B cell (primary cell): ENCODE measurements around the gene SDC1. TPM values are rescaled to one million over a fixed set of nuclear protein-coding genes. Genes with fewer than 3 reads are reported as not detected.

Experiments
- ATAC-seq: fragments of 200-7000 bp; cut with Tn5 transposase; one replicate; pipeline ENCODE4 v1.10.0; 2021; ENCODE audit warnings: low read depth, mild to moderate bottlenecking, moderate number of reproducible peaks, moderate library complexity
- CTCF ChIA-PET: fragments of 350-600 bp; sonication (Branson Sonifier 250); formaldehyde crosslinking; loops from one replicate; lab custom pipeline; 2021; ENCODE audit warnings: antibody characterized with exemption, inconsistent platforms; lab: Charles Lee
- POLR2A ChIA-PET: fragments of 350-600 bp; sonication (Branson Sonifier 250); formaldehyde crosslinking; loops from one replicate; lab custom pipeline; 2021; ENCODE audit warnings: antibody characterized with exemption; lab: Charles Lee
- DNase-seq: peaks from one replicate; pipeline ENCODE4 v3.0.0; 2013
- H2AFZ ChIP-seq: 2 replicates; pipeline ENCODE4 v1.6.1; 2012; ENCODE audit warnings: mild to moderate bottlenecking, low read depth, low read length; ENCODE audit not compliant: insufficient read depth, poor library complexity, severe bottlenecking
- H3K27ac ChIP-seq, 2 donors: 1 replicate in 1 of 2; 2 replicates in 1 of 2; pipeline ENCODE4 v1.5.1; 2012 to 2013; ENCODE audit warnings: low read length in 2 of 2, mild to moderate bottlenecking in 2 of 2, moderate library complexity in 1 of 2
- H3K27me3 ChIP-seq, 4 experiments: fragments of 200-600 bp in 1 of 4; sonication (generic) in 1 of 4; replicated peaks in 1 of 4; 1 replicate in 2 of 4; 2 replicates in 2 of 4; pipeline versions ENCODE4 v1.6.1 to v1.7.0; 2013 to 2016; ENCODE audit warnings: low read length in 3 of 4, mild to moderate bottlenecking in 2 of 4, mixed read lengths in 1 of 4, moderate library complexity in 1 of 4; ENCODE audit not compliant: insufficient read depth in 4 of 4, control insufficient read depth in 3 of 4; ENCODE audit errors: control extremely low read depth in 1 of 4
- H3K36me3 ChIP-seq, 2 experiments: replicated peaks in 1 of 2; 1 replicate in 1 of 2; 2 replicates in 1 of 2; pipeline versions ENCODE4 v1.6.1 to v1.7.1; 2013; ENCODE audit warnings: low read length in 1 of 2; ENCODE audit not compliant: insufficient read depth in 2 of 2, control insufficient read depth in 1 of 2; ENCODE audit errors: control extremely low read depth in 1 of 2, extremely low read depth in 1 of 2
- H3K4me1 ChIP-seq, 2 donors: fragments of 200-600 bp in 1 of 2; sonication (generic) in 1 of 2; 1 replicate in 1 of 2; 2 replicates in 1 of 2; pipeline versions ENCODE4 v1.5.1 to v1.6.1; 2013 to 2017; ENCODE audit warnings: low read length in 2 of 2; ENCODE audit not compliant: control insufficient read depth in 2 of 2, insufficient read depth in 2 of 2
- H3K4me2 ChIP-seq: replicated peaks from 2 replicates; pipeline ENCODE3; 2012; ENCODE audit warnings: mild to moderate bottlenecking, low read depth, low read length; ENCODE audit not compliant: poor library complexity, severe bottlenecking
- H3K4me3 ChIP-seq, 5 experiments: fragments of 200-600 bp in 1 of 5; sonication (generic) in 1 of 5; 1 replicate in 3 of 5; 2 replicates in 2 of 5; pipeline versions ENCODE4 v1.5.1 to v1.7.0; 2011 to 2016; ENCODE audit warnings: low read length in 4 of 5, mild to moderate bottlenecking in 4 of 5, low read depth in 2 of 5, control low read depth in 1 of 5, moderate library complexity in 1 of 5; ENCODE audit not compliant: insufficient read depth in 1 of 5; ENCODE audit errors: control extremely low read depth in 1 of 5, extremely low read depth in 1 of 5
- H3K79me2 ChIP-seq: fragments of 200-600 bp; sonication (generic); one replicate; pipeline ENCODE4 v1.6.0; 2016; ENCODE audit warnings: low read length; ENCODE audit not compliant: control insufficient read depth, insufficient read depth
- H3K9ac ChIP-seq: fragments of 200-600 bp; sonication (generic); 2 replicates; pipeline ENCODE4 v1.6.1; 2017; ENCODE audit warnings: mild to moderate bottlenecking, low read length, moderate library complexity
- H3K9me3 ChIP-seq, 3 donors: one replicate each; pipeline versions ENCODE4 v1.6.1 to v1.7.1; 2013; ENCODE audit warnings: low read length in 2 of 3; ENCODE audit not compliant: control insufficient read depth in 2 of 3, insufficient read depth in 1 of 3; ENCODE audit errors: control extremely low read depth in 1 of 3
- H4K20me1 ChIP-seq: 2 replicates; pipeline ENCODE4 v1.6.0; 2012; ENCODE audit warnings: mild to moderate bottlenecking, low read length; ENCODE audit not compliant: insufficient read depth, control insufficient read depth, poor library complexity, severe bottlenecking
- H3K27ac Mint-ChIP-seq: one replicate; pipeline ENCODE4 v1.8.0; 2021; ENCODE audit warnings: mixed read lengths
- H3K27me3 Mint-ChIP-seq: one replicate; pipeline ENCODE4 v1.8.0; 2021; ENCODE audit warnings: mixed read lengths
- H3K4me1 Mint-ChIP-seq: one replicate; pipeline ENCODE4 v1.8.0; 2021; ENCODE audit warnings: mixed read lengths
- H3K4me3 Mint-ChIP-seq: one replicate; pipeline ENCODE4 v1.8.0; 2021; ENCODE audit warnings: mixed read lengths
- H3K9me3 Mint-ChIP-seq: one replicate; pipeline ENCODE4 v1.8.0; 2022; ENCODE audit warnings: mixed read lengths; ENCODE audit not compliant: insufficient read depth
- CTCF ChIP-seq: fragments of 200-600 bp; IDR thresholded peaks from one replicate; pipeline ENCODE4 v1.8.0; 2022; ENCODE audit warnings: antibody characterized with exemption, mild to moderate bottlenecking
- EZH2 ChIP-seq: IDR thresholded peaks from 2 replicates; pipeline ENCODE4 v1.6.1; 2012; ENCODE audit warnings: borderline replicate concordance, low read depth, mild to moderate bottlenecking, moderate library complexity, low read length; ENCODE audit not compliant: insufficient read depth, poor library complexity, severe bottlenecking
- whole genome bisulfite sequencing: methylation state at CpG from one replicate; pipeline ENCODE4 v1.1.5; 2013; ENCODE audit warnings: missing lambda C conversion rate; ENCODE audit not compliant: insufficient coverage; 5-methylcytosine and 5-hydroxymethylcytosine counted together
- intact Hi-C: fragments of 100-400 bp; cut with micrococcal nuclease; formaldehyde crosslinking; loops from one replicate; pipeline ENCODE4 v1.10.0; 2022
- polyA plus RNA-seq: library from polyadenylated mRNA; depleted of rRNA; stranded (reverse); fragments of >200 nt; gene quantifications from 2 replicates; pipeline ENCODE4 v1.2.3, GENCODE V29; 2012
- total RNA-seq, 2 donors: library from RNA; stranded (reverse); fragments of 120-200 nt in 1 of 2; gene quantifications; 1 replicate in 1 of 2; 2 replicates in 1 of 2; pipeline versions ENCODE4 v1.2.3 to v1.2.4, GENCODE V29; 2013 to 2022

Gene SDC1
- total and polyA plus RNA-seq, 2 donors (not counting 1 experiment from before 2014, with no cell fraction given): 0.22 TPM; not detected in 1

- no peak overlapping the region for H2AFZ ChIP-seq
- ChIA-PET POLR2A (no interaction called here), CTCF (interaction anchor here (0.6 kb wide), 1 partner anchor 117 kb away, joined by 3 read pairs; no protein-coding TSS in a partner anchor)
- peaks cover 7% of the 10 kb centered on the region for H3K27me3 Mint-ChIP-seq
- no peak overlapping the region for H3K4me3 ChIP-seq
- no peak for DNase-seq
- no peaks in the 10 kb centered on the region for H3K27me3 ChIP-seq
- H3K36me3 ChIP-seq: no peaks in the 10 kb centered on the region
- no peak overlapping the region for H3K27ac Mint-ChIP-seq
- H3K79me2 ChIP-seq: no peaks in the 10 kb centered on the region
- no peaks in the 10 kb centered on the region for H3K4me1 Mint-ChIP-seq
- no peak overlapping the region for H3K4me3 Mint-ChIP-seq
- H3K9me3 ChIP-seq: peaks cover 0 to 5% (median 0%) of the 10 kb centered on the region in 3 donors
- no peak overlapping the region for H3K4me2 ChIP-seq
- intact Hi-C loops: no loop called here
- H4K20me1 ChIP-seq: no peaks in the 10 kb centered on the region
- no peaks in the 10 kb centered on the region for H3K9me3 Mint-ChIP-seq
- TF ChIP-seq EZH2: no peak
- no peak for TF ChIP-seq CTCF
- no peak for ATAC-seq
- H3K4me1 ChIP-seq: no peaks in the 10 kb centered on the region
- no peak overlapping the region for H3K9ac ChIP-seq
- H3K27ac ChIP-seq: no peak overlapping the region
- WGBS: no CpG with 5 or more reads among the region's 9 CpGs
Observed at GRCh38 chr2:20197192-20197591, 27.7 kb downstream of the SDC1 start.

GRCh38 chr2:20196657-20197161, 28.2 kb downstream of the SDC1 start:
- Histone ChIP-seq H3K79me2 (no peaks in the 10 kb centered on the region), H3K36me3 (no peaks in the 10 kb centered on the region), H3K9ac (no peak overlapping the region), H3K4me1 (no peaks in the 10 kb centered on the region), H2AFZ (no peak overlapping the region), H3K4me2 (no peak overlapping the region), H3K4me3 (no peak overlapping the region), H3K27ac (no peak overlapping the region), H4K20me1 (no peaks in the 10 kb centered on the region), H3K9me3 (peaks cover 0 to 3% (median 0%) of the 10 kb centered on the region in 3 donors), H3K27me3 (no peaks in the 10 kb centered on the region)
- ChIA-PET CTCF (no interaction called here), POLR2A (no interaction called here)
- H3K4me3 Mint-ChIP-seq: no peak overlapping the region
- H3K27me3 Mint-ChIP-seq: peaks cover 7% of the 10 kb centered on the region
- H3K9me3 Mint-ChIP-seq: no peaks in the 10 kb centered on the region
- whole genome bisulfite sequencing: 93% methylated on average over 16 of the region's 16 CpGs
- ATAC-seq (no peak), DNase-seq (no peak)
- no peak overlapping the region for H3K27ac Mint-ChIP-seq
- intact Hi-C loops: no loop called here
- H3K4me1 Mint-ChIP-seq: no peaks in the 10 kb centered on the region
- TF ChIP-seq CTCF (no peak), EZH2 (no peak)
